ENCODE data around the gene PNPO.
"Not testable (repeated sequence)": the region's sequence is repeated elsewhere in the genome, so short reads cannot be mapped to it uniquely, and the experiment has no call there.

The PNPO gene

DNA sequence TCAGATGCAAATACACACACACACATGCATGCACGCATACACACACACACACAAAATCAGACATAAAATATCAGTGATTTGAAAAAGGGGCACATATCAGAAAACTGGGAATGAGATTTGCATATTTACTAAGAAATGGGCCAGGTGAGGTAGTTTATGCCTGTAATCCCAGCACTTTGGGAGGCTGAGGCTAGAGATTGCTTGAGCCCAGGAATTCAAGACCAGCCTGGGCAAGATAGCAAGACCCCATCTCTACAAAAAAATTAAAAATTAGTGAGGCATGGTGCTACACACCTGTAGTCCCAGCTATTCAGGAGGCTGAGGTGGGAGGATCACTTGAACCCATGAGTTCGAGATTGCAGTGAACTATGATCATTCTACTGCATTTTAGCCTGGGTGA lies 22.4 kb upstream of the PNPO start:
- DNase-seq, result no peak

DNA sequence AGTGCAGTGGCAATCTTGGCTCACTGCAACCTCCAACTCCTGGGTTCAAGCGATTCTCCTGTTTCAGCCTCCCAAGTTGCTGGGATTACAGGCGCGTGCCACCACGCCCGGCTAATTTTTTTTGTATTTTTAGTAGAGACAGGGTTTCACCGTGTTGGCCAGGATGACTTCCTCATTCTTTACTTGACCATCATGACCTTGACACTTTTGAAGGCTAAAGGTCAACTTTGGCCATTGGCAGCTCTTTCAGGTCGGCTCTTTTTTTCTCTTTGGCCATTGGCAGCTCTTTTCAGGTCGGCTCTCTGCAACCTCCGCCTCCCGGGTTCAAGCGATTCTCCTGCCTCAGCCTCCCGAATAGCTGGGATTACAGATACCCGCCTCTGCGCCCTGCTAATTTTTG lies 21.5 kb upstream of the PNPO start:
- DNase-seq, result not testable (repeated sequence)

DNA sequence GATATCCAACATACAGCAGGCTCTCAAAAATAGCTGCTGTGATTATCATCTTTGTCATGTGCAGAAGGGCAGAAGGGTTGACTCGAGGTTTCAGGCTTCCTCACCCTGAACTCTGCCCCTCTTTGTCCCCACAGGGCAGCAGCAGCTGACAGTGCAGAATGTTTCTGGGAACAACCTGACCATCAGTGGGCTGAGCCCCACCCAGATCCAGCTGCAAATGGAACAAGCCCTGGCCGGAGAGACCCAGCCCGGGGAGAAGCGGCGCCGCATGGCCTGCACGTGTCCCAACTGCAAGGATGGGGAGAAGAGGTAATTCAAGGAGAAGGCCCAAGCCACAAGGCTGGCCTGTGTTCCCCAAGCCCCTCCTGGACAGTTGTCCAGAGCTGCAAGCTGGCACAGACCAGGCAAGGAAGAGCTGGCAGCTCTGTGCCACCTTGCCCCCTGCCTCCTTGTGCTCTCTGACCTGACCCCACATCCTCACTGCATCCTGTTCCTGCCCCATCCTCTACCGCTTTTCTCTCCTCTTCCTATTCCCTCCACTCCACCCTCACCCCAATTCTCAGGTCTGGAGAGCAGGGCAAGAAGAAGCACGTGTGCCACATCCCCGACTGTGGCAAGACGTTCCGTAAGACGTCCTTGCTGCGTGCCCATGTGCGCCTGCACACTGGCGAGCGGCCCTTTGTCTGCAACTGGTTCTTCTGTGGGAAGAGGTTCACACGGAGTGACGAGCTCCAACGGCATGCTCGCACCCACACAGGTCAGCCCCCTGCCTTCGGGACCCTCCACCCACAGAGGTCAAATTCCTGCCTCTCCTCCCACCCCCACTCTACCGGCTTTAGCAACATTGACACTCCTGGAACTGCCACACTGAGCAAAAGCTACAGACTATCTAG lies 16.3 kb upstream of the PNPO start:
- DNase-seq, result no peak

DNA sequence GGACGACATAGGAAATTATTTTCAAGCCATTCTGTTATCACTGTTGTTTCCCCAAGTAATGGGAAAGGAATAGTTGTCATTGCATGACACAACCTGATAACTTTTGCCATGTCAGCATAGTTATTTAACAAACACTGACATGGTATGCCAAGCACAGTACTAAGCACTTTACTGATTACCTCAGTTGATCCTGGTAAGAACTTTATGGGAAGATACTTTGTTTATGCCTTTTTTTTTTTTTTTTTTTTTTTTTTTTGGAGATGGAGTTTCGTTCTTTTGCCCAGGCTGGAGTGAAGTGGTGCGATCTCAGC lies 15.7 kb upstream of the PNPO start:
- no peak for DNase-seq

DNA sequence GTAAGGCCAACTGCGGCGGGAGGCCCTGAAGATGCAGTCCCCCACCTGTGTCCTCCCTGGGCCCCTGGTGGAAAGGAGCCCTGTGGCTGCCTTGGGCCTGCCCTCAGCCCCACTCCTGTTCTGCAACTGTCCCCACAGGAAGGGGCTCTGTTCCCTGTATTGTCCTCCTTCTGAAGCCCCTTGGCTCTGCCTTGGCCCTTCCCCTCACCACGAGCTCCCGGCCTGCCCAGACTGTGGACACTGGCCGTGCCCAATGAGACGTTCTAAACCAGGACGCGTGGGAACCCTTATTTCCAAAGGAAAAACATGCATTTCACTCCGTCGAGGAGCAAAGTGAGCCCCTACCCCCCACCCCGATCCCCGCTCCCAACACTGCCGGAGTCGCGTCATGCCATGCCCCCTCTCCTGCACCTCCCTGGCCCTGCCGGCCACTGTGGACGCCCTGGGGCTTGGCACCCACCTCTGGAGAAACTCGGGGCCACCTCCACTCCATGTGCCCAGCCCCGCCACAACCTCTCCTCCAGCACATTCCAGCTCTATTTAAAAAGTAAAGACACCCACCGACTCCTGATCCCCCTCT lies 13.5 kb upstream of the PNPO start:
- no peak for DNase-seq

DNA sequence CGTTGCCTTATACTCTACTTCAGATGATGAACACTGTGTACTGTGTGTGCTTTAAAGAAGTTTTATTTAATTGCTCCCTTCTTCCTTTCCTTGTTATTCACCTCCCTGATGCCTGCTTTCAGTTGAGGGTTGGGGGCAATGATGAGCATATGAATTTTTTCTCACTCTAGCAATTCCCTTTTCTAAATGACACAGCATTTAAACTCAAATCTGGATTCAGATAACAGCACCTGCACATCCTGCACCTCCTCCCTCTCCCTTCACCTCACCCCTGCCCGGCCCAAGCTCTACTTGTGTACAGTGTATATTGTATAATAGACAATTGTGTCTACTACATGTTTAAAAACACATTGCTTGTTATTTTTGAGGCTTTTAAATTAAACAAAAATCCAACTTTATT lies 13.0 kb upstream of the PNPO start:
- no peak for DNase-seq

DNA sequence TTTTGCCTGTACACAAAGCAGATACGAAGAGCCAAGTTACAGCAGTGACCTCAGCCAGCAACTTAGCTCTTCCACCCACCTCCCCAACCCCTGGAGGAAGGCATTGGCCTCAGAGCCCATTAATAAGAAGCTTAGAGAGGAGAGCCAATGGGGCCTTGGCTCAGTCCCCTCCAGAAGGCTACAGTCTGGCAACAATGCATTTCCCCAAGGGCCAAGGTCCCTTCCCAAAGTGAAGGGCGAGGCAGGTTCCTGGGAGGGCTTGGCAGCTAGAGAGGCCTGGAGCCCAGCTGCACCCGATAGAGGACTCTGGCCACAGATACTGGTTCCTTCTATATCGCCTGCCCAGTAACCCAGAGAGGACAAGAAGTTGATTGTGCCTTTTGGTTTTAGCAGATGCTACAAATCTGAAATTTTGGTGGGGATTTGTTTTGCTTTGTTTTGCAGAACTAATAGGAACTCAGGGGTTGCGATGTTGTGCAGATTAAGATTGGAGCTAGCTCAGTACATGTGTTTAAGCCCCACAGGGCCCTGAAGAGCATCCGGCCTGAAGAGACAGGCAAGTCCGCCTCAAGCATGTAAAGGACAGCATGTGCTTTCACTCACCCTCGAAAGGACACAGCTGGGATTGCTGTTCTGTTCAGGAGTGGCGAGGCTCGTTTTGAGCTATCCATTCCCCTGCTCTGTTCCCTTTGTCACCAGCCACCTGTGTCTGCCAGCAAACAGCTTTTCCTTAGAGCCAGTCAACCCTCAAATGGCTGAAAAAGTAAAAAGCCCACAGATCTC lies 12.0 kb upstream of the PNPO start:
- no peak for DNase-seq

DNA sequence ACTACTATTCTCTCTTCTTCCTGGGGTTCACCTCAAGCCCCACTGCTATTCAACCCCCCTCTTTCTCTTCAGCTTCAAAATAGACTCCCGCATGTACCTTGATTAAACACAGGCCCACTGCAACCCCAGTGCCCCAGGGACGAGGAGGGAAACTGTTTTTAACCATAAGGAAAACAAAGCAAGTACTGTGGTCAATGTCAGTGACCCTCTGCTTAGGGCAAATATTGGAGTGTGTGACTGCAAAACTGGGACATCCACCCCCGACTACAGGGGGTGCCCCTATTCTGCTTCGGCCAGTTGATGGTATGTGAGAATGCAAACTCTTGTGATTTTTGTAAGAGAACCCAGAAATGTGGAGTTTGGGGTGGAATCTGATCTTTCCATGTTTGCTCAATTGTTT lies 9.5 kb upstream of the PNPO start:
- no peak for DNase-seq

DNA sequence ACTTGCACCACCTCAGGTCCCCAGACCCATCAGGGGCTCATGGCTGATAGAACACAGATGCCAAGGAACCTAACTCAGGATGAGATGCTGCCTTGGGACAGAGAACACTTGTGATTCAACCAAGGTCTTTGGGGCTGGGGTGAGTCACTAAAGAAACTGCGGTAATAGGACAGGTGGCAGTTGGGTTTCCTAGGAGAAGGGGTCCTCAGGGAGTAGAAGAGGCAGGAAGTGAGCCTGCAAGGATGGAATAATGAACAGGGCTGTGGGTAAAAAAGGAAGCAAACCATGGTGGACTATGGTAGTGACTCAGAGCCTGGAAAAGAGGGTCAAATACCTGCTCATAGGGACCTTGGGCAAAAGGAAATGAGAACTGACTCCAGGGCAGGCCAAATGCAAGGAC lies 6.5 kb upstream of the PNPO start:
- peak; percentile 59 for DNase-seq

DNA sequence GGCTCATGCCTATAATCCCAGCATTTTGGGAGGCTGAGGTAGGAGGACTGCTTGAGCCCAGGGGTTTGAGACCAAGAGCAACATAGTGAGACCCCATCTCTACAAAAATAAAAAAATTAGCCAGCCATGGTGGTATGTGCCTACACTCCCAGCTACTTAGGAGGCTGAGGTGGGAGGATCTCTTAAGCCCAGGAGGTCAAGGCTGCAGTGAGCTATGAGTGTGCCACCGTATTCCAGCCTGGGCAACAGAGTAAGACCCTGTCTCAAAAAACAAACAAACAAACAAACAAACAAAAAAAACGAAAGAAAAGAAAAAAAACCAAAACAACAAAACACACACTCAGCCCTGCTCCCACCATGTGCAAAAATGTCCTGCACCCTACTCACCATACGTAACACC lies 5.9 kb upstream of the PNPO start:
- not testable (repeated sequence) for DNase-seq

DNA sequence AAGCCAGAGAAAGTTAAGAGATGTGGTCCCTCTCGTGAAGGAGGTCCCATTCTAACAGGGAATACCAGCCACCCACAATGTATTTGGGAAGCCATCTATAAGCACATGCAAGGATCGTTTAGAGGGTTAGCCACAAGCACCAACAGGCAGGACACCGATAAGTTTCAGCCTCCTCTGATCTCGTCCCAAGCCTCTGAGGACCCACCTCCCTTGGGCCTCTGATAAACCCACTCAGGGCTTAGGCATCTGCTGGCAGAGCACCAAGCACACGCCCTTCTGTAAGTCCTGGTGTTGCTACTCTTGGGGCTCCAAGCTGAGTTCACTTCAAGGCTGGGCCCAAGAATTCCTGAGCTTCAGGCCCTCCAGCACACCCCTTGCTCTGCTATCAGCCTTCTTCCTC lies 5.4 kb upstream of the PNPO start:
- peak; percentile 94 for DNase-seq

DNA sequence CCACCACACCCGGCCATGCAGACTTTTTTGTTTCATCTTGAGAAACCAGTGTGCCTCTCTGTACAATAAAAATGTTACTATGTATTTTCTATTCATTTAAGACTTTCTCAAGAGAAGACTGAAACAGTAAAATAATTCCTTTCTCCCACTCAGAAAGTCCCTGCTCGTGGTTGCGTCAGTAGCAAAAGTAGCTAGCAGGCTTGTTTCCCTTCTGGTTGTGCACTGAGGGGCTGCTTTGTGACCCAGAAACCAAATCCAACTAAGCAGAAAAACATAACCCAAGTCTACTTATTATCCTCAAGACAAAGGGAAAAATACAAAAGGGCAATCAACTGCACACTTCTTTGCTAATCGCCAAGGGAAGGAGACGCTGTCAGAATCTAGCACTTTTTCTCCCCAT lies 3.4 kb upstream of the PNPO start:
- DNase-seq, result no peak

DNA sequence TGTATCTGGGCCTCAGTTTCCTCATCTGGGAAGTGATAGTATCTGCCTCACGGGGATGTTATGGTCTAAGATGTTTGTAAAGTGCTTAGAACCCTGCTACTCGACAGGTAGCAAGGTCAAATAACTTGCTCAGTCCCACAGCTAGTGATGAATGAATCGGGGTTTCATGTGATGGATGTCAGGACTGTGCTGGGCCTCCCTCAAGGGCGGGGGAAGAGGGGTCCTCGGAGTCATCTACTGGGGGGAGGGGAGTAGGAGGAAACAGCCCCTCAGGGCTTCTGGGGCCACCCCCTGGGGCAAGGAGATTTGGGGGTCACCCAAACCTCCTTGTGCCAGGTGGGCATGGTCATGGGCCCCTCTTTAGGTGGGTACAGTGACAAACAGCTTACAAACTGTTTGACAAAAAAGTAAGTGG lies 732 bp downstream of the PNPO start:
- DNase-seq, result no peak

DNA sequence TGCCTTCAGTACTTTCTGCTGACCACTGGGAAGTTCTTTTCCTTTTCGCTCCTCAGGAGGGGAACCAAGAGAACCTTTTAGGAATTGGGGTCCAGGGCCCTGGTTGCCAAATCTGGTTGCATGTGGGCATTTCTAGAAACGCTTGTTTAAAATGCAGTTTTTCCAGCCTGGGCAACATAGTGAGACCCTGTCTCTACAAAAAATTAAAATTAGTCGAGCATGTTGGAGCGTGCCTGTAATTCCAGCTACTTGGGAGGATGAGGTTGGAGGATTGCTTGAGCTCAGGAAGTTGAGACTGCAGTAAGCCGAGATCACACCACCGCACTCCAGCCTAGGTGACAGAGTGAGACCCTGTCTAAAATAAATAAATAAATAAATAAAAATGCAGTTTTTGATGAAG lies 1.2 kb downstream of the PNPO start:
- DNase-seq, result no peak

DNA sequence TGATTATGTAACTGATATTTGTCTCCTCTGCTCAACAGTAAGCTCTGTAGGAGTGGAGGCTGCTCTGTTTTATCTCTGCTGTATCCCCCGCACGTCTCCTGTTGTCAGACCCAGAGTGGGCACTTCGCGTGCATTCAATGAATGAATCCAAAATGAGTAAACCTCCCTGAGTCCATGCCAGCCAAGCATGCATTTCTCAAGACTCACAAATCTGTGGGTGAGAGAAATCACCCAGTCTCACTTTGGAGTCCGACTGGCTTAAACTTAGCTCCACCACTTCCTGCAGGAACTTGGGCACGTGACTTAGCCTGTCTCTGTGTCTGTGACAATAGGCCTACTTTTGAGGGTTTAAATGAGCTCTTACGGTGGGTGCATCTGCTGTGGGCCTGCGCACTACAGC lies 3.7 kb downstream of the PNPO start:
- DNase-seq, result no peak

DNA sequence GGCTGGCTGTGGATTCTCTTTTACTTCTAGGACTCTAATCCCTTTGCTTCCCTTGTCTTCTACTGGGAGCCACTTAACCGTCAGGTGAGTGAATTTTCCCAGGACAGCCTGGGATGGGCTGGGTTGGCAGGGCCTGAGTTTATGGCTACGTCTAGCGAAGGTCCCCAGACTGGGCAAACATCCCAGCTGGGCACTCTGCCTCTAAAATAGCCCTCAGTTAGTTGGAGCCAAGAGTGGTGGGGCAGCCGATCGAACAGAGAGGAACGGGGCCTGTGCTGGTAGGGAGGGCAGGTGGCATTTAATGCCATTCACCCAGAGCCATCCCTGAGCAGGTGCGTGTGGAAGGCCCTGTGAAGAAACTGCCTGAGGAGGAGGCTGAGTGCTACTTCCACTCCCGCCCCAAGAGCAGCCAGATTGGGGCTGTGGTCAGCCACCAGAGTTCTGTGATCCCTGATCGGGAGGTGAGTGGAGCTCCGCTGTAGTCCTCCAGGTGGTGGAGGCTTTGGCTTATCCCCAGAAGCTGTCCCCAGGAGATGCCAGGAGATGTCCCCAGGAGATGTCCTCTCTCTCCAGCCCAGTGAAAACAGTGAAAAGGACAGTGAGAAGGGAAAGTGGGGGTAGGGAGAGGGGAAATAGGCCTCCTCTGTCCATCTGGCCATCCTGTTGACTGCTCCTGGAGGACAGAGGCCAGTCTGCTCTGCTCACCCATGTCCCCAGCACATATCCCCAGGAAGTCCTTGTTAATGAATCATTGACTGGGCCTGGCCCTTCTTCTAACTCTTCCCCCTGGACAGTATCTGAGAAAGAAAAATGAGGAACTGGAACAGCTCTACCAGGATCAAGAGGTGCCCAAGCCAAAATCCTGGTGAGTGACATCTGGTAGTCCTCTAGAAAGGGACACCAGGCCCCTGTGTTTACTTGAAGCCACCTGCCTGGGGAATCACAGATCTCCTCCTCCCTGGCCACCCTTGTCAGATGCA lies 4.4 kb downstream of the PNPO start:
- DNase-seq, result no peak

DNA sequence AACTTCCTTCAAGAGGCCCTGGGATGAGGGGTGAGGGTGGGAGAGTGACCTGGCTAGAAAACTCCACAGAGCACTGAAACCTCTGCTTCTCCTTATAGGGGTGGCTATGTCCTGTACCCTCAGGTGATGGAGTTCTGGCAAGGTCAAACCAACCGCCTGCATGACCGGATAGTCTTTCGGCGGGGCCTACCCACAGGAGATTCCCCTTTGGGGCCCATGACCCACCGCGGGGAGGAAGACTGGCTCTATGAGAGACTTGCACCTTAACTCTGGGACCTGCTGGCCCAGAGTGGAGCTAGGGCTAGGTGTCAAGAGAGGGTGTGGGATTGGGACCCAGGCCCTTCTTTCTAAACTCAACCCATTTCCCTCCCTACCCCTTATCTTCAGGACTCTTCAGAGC lies 5.1 kb downstream of the PNPO start:
- no peak for DNase-seq

DNA sequence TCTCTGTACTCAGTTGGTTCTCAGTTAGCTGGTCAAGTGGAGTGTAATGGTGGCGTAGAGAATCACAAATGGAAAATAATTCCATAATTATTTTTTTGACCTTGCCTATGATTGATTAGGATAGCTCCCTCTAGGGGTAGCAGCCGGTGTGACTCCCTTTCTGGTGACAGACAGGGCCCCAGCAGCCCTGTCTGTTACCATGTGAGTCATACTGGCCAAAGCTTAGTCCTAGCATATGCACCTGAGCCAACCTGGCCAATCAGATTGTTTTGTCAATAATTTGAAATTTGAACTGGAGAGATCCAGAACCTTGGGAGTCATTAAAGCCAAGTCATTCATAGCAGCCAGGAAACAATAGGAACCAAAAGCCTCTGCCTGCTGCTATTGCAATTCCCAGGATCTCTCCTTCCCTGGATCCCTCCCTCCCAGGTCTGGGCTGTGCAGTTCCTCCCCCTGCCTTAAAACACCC lies 5.6 kb downstream of the PNPO start:
- DNase-seq, result peak; percentile 81

DNA sequence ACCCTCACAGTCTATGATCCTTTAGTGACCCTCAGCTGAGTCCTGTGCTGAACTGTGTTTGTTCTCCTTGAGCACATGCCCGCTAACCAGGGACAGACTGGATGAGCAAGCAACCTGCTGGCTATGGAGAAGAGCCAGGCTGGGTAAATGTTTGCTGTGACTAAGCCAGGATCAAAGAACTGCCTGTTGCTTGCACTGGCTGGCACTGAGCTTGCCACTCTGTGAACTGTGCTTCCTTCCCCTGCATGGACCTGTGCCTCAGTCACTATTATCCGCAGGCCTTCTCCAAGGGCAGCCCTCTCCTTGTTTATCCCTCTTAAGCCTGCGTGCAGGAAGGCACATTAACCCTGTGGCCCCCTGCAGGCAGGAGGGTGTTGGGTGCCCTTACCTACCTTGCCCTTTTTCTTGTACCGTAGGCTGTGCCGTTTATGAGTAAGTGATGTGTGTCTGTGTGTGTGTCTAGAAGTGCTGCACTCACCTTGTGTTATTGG lies 7.4 kb downstream of the PNPO start:
- DNase-seq, result no peak

DNA sequence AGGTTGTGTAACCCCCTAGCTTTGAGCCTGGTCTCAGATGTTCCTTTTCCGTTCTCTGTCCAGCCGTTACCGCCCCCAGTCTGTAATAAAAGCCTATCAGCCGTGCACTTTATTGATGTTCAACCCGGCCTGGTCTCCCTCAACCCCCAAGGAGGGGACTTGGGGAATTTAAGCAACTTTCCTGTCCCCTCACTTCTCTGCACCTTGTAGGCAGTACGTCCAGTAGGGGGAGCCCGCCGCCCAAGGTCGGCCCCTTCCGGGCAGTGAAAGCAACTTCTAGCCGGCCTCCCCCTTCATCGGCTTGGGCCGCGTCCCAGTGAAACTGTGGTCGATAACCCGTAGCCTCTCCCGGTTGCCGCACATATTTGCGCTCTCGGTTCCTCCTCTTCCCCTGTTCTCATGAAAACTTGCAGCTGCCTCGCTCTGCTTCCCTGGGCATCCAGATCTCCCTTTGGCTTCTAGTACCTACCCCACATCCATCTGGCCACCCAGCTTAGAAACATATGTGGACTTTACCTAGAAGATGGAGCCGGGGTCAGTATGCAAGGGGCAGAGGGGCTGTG lies 7.9 kb downstream of the PNPO start:
- peak; percentile 82 for DNase-seq

DNA sequence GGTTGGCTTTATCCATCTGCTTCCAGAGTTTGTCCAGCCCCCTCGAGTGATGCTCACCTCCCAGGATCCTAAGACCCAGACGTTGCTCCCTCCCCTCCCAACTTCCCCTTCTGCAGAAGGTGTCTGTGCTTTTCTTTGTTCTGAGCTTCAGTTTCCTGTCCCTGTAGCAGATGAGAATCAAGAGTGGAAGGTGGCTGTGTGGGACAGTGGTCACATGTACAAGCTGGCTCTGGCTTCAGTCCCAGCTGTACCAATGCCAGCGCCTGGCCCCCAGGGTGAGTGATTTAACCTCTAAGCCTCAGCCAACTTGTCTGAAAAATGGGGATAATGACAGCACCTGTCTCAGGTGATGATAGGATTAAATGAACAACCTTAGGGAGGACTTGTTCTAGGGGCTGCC lies 8.6 kb downstream of the PNPO start:
- DNase-seq, result no peak

DNA sequence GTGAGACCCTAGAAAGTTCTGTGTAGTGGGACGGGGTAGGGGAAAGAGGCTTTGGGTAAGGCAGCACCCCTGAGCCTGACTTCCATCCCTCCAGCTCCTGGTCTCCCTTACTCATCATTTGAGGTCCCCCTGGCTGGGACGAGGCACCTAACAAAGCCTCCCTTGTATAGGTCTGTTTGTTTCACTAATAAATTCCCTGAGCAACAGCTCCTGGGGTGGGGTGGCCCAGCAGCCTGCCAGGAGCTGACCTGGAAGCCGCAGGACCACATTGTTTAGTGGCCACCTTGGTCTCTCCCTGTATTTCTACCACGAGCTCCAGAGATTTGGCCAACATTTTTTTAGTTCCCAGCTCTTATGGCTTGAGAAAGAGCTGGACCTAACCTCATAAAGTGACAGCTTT lies 9.1 kb downstream of the PNPO start:
- DNase-seq, result no peak
